HepG2 (cell line): ENCODE results near the gene DLX6. TPM values are rescaled to one million over a fixed set of nuclear protein-coding genes. Genes with fewer than 3 reads are reported as not detected.

Experiments used
- GZF1 ChIP-seq: sonication (generic); formaldehyde crosslinking; IDR thresholded peaks from 2 replicates; pipeline ENCODE4 v1.5.1; 2020; ENCODE audit warnings: mild to moderate bottlenecking, missing genetic modification reagents
- JARID2 ChIP-seq: sonication (generic); formaldehyde crosslinking; IDR thresholded peaks from 2 replicates; pipeline ENCODE4 v1.8.1; 2023; ENCODE audit warnings: missing genetic modification reagents, inconsistent platforms; ENCODE audit not compliant: insufficient replicate concordance
- KDM4B ChIP-seq: sonication (generic); formaldehyde crosslinking; IDR thresholded peaks from 2 replicates; pipeline ENCODE4 v1.4.0; 2020; ENCODE audit warnings: missing genetic modification reagents
- XBP1 ChIP-seq: sonication (generic); formaldehyde crosslinking; IDR thresholded peaks from 2 replicates; pipeline ENCODE4 v1.5.0; 2020; ENCODE audit warnings: missing genetic modification reagents
- ZFP62 ChIP-seq: sonication (generic); formaldehyde crosslinking; IDR thresholded peaks from 2 replicates; pipeline ENCODE4 v1.4.0; 2020; ENCODE audit warnings: missing genetic modification reagents
- ZNF10 ChIP-seq: sonication (generic); formaldehyde crosslinking; IDR thresholded peaks from 2 replicates; pipeline ENCODE4 v1.4.0; 2020; ENCODE audit warnings: mild to moderate bottlenecking, low read depth, missing genetic modification reagents, borderline replicate concordance
- ZNF160 ChIP-seq: sonication (generic); formaldehyde crosslinking; IDR thresholded peaks from 2 replicates; pipeline ENCODE4 v1.8.0; 2022; ENCODE audit warnings: mild to moderate bottlenecking, inconsistent platforms, missing genetic modification reagents
- ZNF44 ChIP-seq: sonication (generic); formaldehyde crosslinking; IDR thresholded peaks from 2 replicates; pipeline ENCODE4 v1.5.1; 2020; ENCODE audit warnings: mild to moderate bottlenecking, missing genetic modification reagents
- ZNF605 ChIP-seq: sonication (generic); formaldehyde crosslinking; IDR thresholded peaks from 2 replicates; pipeline ENCODE4 v1.8.0; 2022; ENCODE audit warnings: mild to moderate bottlenecking, missing genetic modification reagents
- polyA plus RNA-seq, 8 experiments: library from polyadenylated mRNA; depleted of rRNA in 3 of 8; stranded (reverse) in 7 of 8; unstranded in 1 of 8; fragments of >200 nt; fragmentation: Illumina TruSeq in 4 of 8; extraction: Trizol in 4 of 8; gene quantifications; 2 replicates each; pipeline versions ENCODE4 v1.2.1 to v1.2.3, GENCODE V29; 2011 to 2016; ENCODE audit warnings: low read depth in 4 of 8, missing spikeins in 1 of 8, mixed read lengths in 1 of 8; ENCODE audit not compliant: insufficient read depth in 1 of 8
- total RNA-seq, 5 experiments: library from RNA; depleted of rRNA; stranded (reverse); fragments of >200 nt; fragmentation: Illumina TruSeq; extraction: Trizol; gene quantifications; 2 replicates each; pipeline ENCODE4 v1.2.3, GENCODE V29; 2016; ENCODE audit warnings: low read depth in 1 of 5
- TF ChIP-seq, protein P1 (sequence below), 2 experiments: sonication (generic) in 1 of 2; formaldehyde crosslinking in 1 of 2; IDR thresholded peaks; 2 replicates each; pipeline versions ENCODE4 v1.6.1 to v1.9.0; 2014 to 2022; ENCODE audit warnings: antibody characterized with exemption in 1 of 2, borderline replicate concordance in 1 of 2, inconsistent platforms in 1 of 2, low read depth in 1 of 2, missing genetic modification reagents in 1 of 2
- TF ChIP-seq, protein P2 (sequence below): sonication (generic); formaldehyde crosslinking; IDR thresholded peaks from 2 replicates; pipeline ENCODE4 v1.5.0; 2020; ENCODE audit warnings: mild to moderate bottlenecking, missing genetic modification reagents, borderline replicate concordance
- TF ChIP-seq, protein P3 (sequence below): sonication (generic); formaldehyde crosslinking; IDR thresholded peaks from 2 replicates; pipeline ENCODE4 v1.9.0; 2021; ENCODE audit warnings: missing genetic modification reagents, mild to moderate bottlenecking, borderline replicate concordance

The DLX6 gene
- total and polyA plus RNA-seq, 2 of the 13 experiments (the other 11 are each of a cell fraction or from before 2014, with no cell fraction given): 3.5 to 5.5 TPM

DNA sequence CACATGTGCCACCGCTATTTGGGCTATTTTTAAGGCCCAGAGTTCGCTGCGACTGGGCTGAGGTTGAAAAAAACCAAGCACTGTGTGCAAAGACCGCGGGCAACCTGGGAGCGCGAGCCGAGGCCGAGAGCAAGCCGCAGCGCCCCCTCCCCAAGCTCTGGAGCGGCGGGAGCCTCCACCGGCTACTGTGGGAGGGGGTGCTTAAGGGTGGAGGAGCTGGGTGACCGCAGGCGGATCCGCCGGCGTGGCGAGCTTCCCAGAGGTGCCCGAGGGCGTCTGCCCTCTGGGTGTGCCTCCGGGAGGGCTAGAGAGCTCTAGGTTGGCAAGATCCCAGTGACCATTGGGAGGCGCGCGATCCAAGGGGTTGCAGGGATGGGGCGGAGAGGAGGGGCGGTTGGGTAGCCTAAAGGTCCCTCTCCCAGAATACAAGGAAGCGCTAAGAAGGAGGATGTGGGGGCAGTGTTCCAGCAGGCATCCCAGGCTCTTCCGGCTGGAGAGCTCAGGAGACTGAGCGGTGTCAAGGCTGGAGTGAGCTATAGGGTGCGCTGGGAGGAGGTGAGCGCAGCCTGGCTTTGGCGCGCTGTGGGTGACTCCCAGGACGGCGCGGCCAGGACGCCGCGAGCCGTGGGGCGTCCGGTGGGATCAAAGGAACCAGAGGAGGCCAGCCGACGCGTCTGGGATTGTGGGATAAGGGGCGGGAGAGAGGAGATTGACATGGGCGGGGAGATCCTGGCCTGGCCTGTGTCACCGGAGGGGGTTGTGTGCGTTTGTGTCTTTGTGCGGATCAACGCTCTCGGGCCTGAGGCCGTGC is 11.2 kb downstream of the DLX6 start (continued):
- TF ChIP-seq, protein P1, sequence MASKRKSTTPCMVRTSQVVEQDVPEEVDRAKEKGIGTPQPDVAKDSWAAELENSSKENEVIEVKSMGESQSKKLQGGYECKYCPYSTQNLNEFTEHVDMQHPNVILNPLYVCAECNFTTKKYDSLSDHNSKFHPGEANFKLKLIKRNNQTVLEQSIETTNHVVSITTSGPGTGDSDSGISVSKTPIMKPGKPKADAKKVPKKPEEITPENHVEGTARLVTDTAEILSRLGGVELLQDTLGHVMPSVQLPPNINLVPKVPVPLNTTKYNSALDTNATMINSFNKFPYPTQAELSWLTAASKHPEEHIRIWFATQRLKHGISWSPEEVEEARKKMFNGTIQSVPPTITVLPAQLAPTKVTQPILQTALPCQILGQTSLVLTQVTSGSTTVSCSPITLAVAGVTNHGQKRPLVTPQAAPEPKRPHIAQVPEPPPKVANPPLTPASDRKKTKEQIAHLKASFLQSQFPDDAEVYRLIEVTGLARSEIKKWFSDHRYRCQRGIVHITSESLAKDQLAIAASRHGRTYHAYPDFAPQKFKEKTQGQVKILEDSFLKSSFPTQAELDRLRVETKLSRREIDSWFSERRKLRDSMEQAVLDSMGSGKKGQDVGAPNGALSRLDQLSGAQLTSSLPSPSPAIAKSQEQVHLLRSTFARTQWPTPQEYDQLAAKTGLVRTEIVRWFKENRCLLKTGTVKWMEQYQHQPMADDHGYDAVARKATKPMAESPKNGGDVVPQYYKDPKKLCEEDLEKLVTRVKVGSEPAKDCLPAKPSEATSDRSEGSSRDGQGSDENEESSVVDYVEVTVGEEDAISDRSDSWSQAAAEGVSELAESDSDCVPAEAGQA (IDR thresholded peaks at IDR 0.05; ENCODE audit: low read depth): no peak
- TF ChIP-seq, protein P1 (CRISPR knock-in tag; IDR thresholded peaks at IDR 0.05; ENCODE audit: borderline replicate concordance): peak; percentile 73; the same call in 1 of the 2 replicates
- TF ChIP-seq, protein P2, sequence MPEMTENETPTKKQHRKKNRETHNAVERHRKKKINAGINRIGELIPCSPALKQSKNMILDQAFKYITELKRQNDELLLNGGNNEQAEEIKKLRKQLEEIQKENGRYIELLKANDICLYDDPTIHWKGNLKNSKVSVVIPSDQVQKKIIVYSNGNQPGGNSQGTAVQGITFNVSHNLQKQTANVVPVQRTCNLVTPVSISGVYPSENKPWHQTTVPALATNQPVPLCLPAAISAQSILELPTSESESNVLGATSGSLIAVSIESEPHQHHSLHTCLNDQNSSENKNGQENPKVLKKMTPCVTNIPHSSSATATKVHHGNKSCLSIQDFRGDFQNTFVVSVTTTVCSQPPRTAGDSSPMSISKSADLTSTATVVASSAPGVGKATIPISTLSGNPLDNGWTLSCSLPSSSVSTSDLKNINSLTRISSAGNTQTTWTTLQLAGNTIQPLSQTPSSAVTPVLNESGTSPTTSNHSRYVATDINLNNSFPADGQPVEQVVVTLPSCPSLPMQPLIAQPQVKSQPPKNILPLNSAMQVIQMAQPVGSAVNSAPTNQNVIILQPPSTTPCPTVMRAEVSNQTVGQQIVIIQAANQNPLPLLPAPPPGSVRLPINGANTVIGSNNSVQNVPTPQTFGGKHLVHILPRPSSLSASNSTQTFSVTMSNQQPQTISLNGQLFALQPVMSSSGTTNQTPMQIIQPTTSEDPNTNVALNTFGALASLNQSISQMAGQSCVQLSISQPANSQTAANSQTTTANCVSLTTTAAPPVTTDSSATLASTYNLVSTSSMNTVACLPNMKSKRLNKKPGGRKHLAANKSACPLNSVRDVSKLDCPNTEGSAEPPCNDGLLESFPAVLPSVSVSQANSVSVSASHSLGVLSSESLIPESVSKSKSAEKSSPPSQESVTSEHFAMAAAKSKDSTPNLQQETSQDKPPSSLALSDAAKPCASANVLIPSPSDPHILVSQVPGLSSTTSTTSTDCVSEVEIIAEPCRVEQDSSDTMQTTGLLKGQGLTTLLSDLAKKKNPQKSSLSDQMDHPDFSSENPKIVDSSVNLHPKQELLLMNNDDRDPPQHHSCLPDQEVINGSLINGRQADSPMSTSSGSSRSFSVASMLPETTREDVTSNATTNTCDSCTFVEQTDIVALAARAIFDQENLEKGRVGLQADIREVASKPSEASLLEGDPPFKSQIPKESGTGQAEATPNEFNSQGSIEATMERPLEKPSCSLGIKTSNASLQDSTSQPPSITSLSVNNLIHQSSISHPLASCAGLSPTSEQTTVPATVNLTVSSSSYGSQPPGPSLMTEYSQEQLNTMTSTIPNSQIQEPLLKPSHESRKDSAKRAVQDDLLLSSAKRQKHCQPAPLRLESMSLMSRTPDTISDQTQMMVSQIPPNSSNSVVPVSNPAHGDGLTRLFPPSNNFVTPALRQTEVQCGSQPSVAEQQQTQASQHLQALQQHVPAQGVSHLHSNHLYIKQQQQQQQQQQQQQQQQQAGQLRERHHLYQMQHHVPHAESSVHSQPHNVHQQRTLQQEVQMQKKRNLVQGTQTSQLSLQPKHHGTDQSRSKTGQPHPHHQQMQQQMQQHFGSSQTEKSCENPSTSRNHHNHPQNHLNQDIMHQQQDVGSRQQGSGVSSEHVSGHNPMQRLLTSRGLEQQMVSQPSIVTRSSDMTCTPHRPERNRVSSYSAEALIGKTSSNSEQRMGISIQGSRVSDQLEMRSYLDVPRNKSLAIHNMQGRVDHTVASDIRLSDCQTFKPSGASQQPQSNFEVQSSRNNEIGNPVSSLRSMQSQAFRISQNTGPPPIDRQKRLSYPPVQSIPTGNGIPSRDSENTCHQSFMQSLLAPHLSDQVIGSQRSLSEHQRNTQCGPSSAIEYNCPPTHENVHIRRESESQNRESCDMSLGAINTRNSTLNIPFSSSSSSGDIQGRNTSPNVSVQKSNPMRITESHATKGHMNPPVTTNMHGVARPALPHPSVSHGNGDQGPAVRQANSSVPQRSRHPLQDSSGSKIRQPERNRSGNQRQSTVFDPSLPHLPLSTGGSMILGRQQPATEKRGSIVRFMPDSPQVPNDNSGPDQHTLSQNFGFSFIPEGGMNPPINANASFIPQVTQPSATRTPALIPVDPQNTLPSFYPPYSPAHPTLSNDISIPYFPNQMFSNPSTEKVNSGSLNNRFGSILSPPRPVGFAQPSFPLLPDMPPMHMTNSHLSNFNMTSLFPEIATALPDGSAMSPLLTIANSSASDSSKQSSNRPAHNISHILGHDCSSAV (CRISPR knock-in tag): 0 out of 2 replicates have a peak, but pooled peaks have one; percentile 72
- TF ChIP-seq ZFP62 (CRISPR knock-in tag) (no peak), ZNF44 (CRISPR knock-in tag) (no peak), JARID2 (no peak), GZF1 (CRISPR knock-in tag) (peak; percentile 53), ZNF10 (CRISPR knock-in tag) (no peak), ZNF605 (CRISPR knock-in tag) (no peak), XBP1 (CRISPR knock-in tag) (no peak), KDM4B (CRISPR knock-in tag) (no peak; the same call in 1 of the 2 replicates), ZNF160 (CRISPR knock-in tag) (no peak)
- TF ChIP-seq, protein P3, sequence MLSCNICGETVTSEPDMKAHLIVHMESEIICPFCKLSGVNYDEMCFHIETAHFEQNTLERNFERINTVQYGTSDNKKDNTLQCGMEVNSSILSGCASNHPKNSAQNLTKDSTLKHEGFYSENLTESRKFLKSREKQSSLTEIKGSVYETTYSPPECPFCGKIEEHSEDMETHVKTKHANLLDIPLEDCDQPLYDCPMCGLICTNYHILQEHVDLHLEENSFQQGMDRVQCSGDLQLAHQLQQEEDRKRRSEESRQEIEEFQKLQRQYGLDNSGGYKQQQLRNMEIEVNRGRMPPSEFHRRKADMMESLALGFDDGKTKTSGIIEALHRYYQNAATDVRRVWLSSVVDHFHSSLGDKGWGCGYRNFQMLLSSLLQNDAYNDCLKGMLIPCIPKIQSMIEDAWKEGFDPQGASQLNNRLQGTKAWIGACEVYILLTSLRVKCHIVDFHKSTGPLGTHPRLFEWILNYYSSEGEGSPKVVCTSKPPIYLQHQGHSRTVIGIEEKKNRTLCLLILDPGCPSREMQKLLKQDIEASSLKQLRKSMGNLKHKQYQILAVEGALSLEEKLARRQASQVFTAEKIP (CRISPR knock-in tag): no peak
